ENCODE data around the gene DNAJC8.

DNA sequence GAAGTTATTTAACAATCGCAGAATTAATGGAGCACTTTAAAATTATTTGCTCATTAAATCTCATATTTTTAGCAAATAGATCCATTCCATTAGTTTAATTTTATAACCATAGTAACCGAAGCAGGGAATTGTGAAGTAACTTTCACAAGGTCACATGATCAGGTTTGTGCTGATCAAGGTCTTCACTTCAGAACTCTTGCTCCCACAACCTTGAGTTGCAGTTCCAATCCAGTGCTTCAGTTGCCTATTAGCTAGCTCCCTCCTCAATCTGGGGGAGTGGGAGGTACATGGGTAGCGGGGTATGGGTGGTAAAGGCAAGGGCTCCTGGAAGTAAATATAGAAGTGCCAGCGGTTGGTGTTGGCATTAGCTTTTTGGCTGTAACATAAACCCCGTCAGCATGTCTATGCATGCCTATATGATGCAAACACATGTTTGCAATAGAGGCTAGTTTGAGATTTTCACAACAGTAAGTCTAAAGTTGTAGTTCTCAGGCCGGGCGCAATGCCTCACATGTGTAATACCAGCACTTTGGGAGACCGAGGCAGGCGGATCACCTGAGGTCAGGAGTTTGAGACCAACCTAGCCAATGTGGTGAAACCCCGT is 8.9 kb upstream of the DNAJC8 start:
- TF ChIP-seq, protein P1, sequence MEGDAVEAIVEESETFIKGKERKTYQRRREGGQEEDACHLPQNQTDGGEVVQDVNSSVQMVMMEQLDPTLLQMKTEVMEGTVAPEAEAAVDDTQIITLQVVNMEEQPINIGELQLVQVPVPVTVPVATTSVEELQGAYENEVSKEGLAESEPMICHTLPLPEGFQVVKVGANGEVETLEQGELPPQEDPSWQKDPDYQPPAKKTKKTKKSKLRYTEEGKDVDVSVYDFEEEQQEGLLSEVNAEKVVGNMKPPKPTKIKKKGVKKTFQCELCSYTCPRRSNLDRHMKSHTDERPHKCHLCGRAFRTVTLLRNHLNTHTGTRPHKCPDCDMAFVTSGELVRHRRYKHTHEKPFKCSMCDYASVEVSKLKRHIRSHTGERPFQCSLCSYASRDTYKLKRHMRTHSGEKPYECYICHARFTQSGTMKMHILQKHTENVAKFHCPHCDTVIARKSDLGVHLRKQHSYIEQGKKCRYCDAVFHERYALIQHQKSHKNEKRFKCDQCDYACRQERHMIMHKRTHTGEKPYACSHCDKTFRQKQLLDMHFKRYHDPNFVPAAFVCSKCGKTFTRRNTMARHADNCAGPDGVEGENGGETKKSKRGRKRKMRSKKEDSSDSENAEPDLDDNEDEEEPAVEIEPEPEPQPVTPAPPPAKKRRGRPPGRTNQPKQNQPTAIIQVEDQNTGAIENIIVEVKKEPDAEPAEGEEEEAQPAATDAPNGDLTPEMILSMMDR (IDR thresholded peaks at IDR 0.05) = no peak
- TF ChIP-seq POLR2AphosphoS5 (IDR thresholded peaks at IDR 0.05; ENCODE audit: low read depth, low read length) = no peak
- TF ChIP-seq, protein P2, sequence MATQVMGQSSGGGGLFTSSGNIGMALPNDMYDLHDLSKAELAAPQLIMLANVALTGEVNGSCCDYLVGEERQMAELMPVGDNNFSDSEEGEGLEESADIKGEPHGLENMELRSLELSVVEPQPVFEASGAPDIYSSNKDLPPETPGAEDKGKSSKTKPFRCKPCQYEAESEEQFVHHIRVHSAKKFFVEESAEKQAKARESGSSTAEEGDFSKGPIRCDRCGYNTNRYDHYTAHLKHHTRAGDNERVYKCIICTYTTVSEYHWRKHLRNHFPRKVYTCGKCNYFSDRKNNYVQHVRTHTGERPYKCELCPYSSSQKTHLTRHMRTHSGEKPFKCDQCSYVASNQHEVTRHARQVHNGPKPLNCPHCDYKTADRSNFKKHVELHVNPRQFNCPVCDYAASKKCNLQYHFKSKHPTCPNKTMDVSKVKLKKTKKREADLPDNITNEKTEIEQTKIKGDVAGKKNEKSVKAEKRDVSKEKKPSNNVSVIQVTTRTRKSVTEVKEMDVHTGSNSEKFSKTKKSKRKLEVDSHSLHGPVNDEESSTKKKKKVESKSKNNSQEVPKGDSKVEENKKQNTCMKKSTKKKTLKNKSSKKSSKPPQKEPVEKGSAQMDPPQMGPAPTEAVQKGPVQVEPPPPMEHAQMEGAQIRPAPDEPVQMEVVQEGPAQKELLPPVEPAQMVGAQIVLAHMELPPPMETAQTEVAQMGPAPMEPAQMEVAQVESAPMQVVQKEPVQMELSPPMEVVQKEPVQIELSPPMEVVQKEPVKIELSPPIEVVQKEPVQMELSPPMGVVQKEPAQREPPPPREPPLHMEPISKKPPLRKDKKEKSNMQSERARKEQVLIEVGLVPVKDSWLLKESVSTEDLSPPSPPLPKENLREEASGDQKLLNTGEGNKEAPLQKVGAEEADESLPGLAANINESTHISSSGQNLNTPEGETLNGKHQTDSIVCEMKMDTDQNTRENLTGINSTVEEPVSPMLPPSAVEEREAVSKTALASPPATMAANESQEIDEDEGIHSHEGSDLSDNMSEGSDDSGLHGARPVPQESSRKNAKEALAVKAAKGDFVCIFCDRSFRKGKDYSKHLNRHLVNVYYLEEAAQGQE (IDR thresholded peaks at IDR 0.05; ENCODE audit: insufficient read depth in 1 of 2, low read depth in 2 of 2, low read length in 1 of 2) = no peak
- no peak for TF ChIP-seq SIN3A (IDR thresholded peaks at IDR 0.05; ENCODE audit: borderline replicate concordance, insufficient read depth, low read depth, low read length)
- TF ChIP-seq TCF7L2 (IDR thresholded peaks at IDR 0.05; ENCODE audit: low read depth, low read length) = no peak

Measured in Panc1 (cell line).